NCI-H1694 (cell line): ENCODE results near the gene PCYT1B.
"Not testable (repeated sequence)": the region's sequence is repeated elsewhere in the genome, so short reads cannot be mapped to it uniquely, and the experiment has no call there.

Source experiments
- DNase-seq: peaks from one replicate; lab custom pipeline; 2025; lab: John Stamatoyannopoulos, UW

PCYT1B gene

GRCh38 chrX:24647257-24648058, at the start of gene PCYT1B:
Gene PCYT1B, minus strand, starts transcription at chrX:24647347. Its CDS starts 242 bp downstream, at chrX:24647105.
- DNase-seq, result peak; percentile 92

GRCh38 chrX:24696294-24696693, 49.1 kb upstream of the PCYT1B start:
- no peak for DNase-seq

- no peak for DNase-seq
Observed at GRCh38 chrX:24694825-24695224, 47.7 kb upstream of the PCYT1B start.

DNA sequence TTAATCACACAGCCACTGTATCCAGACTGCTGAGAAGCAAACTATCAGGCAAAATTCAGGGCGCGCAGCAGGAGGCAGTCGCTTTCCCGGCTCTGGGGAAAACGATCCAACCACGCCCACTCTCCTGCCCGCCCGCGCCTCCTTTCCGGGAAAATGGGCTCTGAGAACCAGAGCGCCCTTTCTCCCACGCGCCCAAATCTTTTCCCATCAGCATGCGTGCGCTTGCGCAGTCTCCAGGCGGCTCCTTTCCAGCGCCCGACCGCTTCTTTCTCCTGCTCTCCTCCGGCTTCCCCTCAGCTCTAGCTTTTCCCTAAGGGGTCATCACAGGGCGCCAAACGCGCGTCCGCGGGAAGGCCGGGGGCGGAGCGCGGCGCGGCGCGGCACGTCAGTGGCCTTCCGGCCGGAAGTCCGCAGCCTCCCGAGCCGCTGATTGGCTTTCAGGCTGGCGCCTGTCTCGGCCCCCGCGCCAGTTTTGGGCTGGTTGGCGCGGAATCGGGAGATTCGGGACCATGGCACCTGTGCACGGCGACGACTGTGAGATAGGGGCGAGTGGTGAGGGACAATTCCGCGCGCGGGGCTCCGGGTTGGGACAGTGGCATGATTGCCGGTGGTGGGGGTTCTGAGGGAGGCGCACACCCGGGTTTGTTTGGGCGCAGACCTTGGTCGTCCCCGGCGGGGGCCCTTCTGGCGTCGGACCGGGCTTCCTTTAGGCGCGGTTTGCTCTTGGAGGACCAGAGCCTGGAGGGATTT, 46.5 kb upstream of the PCYT1B start, which contains the start of gene POLA1:
Gene POLA1 (plus strand): TSS at position 466 of the 750 bp plus-strand sequence. CDS start 44 bp downstream, at position 510.
- peak; percentile 98 for DNase-seq

- no peak for DNase-seq
Observed at GRCh38 chrX:24692305-24692704, 45.2 kb upstream of the PCYT1B start.

GRCh38 chrX:24684048-24684447, 36.9 kb upstream of the PCYT1B start:
- no peak for DNase-seq

- no peak for DNase-seq
Observed at GRCh38 chrX:24682739-24683432, 35.7 kb upstream of the PCYT1B start.

- DNase-seq, result no peak
Observed at GRCh38 chrX:24676403-24677024, 29.4 kb upstream of the PCYT1B start.

DNA sequence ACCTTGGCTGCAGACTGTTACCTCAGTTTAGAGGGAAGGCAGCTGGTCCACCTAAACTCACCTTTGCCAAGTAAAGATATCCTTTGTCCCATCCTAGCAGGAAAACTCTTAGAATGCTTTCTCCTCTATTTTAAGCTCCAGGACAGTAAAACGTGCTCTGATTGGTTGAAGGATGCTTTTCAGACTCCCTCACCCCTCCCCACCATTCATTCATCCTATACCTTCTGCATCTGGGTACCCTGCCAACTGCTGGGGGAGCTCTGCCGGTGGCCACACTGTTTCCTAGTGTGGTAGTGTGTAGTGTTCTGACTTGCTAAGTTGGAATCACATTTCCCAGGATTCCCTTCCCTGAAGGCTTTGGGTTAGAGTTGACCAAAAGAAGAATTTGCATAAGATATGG, 26.3 kb upstream of the PCYT1B start:
- DNase-seq, result no peak

DNA sequence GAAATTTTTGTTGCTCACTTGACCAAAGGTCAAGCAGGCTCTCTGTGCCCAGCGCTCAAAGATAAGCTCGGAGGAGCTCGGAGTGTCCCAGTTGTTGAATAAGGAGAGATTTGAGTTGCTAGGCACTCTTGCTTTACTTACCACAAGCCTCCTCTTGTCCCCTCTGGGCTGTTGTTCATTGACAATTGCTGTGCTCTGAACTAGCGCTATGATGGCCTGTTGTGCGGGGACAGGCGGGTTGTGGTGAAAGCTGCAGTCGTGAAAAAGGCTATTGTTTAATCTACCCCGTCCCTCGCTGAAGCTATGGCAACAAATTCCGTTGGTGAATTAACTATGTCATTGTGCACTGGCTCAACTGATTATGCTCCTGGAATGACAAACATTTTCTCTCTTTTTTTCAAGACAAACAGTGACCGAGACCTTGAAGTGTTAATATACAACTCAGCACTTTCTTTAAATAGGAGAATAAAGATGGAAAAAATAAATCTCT, 25.6 kb upstream of the PCYT1B start:
- no peak for DNase-seq

DNA sequence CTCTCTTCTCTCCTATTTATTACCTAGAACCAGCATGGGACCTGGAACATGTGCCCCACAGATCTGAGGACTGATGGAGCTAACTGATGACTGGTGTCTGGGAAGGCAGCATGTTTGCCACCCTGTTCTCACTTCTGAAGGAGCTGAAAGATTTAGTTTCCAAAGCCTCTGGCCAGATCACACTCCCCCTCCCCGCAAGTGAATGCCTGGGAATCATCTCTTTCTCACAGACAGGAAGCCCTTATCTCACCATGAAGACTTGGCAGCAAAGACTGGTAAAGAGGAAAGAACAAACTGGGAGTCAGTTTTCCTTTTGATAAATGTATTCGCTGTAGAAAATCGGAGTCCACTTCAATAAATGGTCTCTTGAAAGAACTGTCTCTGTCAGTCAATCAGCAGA, 21.0 kb upstream of the PCYT1B start:
- no peak for DNase-seq

DNA sequence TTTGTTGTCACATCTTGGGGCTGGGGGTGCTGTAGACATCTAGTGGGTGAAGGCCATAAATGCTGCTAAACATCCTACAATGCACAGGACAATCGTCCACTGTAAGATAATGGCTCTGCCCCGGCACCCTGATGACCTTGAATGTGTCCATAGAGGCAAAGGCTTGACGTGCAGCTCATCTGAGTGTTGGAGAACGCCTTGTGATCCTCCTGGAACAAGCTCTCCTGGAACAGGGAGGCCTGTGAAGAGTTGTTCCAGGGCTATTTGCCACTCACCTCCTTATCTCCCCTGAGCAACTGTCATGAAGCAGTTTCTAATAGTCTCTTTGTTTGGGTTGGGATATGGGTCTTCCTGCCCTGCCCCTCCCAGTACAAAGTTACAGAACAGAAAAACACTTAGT, 15.2 kb upstream of the PCYT1B start:
- no peak for DNase-seq

- DNase-seq, result no peak
Observed at GRCh38 chrX:24661292-24661691, 14.1 kb upstream of the PCYT1B start.

DNA sequence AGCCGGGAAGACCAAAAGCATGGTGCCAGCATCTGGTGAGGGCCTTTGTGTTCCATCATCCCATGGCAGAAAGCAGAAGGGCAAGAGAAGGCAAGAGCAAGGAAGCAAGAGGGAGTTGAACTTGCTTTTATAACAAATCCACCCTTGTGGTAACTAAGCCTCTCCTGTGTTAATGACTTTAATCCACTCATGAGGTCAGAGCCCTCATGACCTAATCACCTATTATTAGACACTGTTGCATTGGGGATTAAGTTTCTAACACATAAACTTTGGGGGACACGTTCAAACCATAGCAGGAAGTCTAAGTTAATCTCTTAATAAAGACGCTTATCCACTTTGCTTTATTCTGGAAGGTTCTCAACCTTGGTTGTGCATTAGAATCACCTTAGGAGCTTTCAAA, 12.5 kb upstream of the PCYT1B start:
- no peak for DNase-seq

- DNase-seq, result no peak
Observed at GRCh38 chrX:24659106-24659505, 12.0 kb upstream of the PCYT1B start.

DNA sequence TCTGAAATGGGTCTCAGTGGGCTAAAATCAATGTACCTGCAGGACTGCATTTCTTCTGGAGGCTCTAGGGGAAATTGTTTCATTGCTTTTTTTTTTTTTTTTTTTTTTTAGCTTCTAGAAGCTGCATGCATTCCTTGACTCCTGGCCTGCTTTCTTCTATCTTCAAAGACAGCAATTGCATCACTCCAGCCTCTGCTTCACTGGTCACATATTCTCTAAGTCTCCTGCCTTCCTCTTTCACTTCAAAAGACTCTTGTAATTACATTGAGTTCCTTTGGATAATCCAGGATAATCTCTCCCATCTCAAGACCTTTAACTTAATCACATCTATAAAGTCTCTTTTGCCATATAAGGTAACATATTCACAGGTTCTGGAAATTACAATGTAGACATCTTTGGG, 11.3 kb upstream of the PCYT1B start:
- DNase-seq, result no peak

GRCh38 chrX:24657671-24658386, 10.7 kb upstream of the PCYT1B start:
- no peak for DNase-seq

DNA sequence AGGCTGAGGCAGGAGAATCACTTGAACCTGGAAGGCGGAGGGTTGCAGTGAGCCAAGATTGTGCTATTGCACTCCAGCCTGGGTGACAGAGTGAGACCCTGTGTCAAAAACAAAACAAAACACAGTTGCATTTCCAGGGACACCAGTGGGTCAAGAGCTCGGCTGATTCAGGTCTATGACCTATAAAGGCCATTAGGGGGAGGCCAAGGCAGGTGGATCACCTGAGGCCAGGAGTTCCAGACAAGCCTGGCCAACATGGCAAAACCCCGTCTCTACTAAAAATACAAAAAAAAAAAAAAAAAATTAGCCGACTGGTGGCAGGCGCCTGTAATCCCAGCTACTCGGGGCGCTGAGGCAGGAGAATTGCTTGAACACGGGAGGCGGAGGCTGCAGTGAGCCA, 8.5 kb upstream of the PCYT1B start:
- DNase-seq, result not testable (repeated sequence)

DNA sequence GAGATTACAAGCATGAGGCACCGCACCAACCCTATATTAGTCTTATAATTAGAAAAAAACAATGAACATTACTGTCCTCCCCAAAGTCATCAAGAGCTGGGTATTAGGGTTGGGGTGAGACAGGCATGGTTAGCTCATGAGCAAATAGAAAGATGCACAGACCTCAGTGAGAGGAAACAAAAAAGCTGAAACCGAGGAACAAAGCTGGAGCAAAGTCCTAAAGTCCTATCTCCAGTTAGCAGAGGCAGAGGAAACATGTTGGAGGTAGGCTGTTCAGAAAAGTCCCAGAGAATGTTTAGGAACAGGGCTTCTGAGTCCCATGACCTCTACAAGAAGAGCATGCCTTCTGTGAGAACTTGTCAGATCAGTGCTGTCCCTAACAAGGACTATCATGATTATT, 4.6 kb upstream of the PCYT1B start:
- no peak for DNase-seq

GRCh38 chrX:24648495-24648894, 1.3 kb upstream of the PCYT1B start:
- DNase-seq, result no peak

DNA sequence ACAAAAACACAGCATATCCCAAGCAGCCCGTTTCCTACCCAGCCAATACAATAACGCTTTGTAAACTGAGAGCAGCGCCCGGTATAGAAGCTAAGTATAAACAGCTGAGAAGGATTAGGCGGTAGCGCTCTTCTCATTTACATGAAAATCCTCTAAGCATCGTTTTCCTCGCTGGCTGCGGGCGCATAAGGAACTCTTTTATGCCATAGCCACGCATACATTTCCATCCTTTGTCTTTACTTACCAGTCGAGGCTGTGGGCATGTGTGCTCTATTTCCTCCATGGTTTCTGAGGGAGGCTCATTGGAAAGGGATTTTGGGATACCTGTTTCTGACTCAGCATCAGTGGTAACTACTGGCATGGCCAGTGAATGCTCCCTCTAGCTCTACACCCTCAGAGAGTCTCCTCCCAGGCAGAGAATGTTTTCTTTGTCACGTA, 383 bp downstream of the PCYT1B start:
- DNase-seq, result no peak
